ENCODE measurements around the gene IGLL1.
"Not testable (repeated sequence)": the region's sequence is repeated elsewhere in the genome, so short reads cannot be mapped to it uniquely, and the experiment has no call there.

The IGLL1 gene

GRCh38 chr22:23579870-23580575 lies at the start of gene IGLL1:
TSS of gene IGLL1 (minus strand) at chr22:23580290. CDS start at chr22:23580190, 100 bp downstream.
- DNase-seq (ENCODE audit: low read depth, low spot score) = no peak
- POLR2A ChIA-PET = no interaction called here
- TF ChIP-seq CTCF (IDR thresholded peaks at IDR 0.05; ENCODE audit: insufficient read depth, low read length, missing control alignments) = no peak
- CTCF ChIA-PET = interaction anchor here (1.9 to 3.7 kb wide), 2 partner anchors 11 kb away, joined by 8 to 17 read pairs; no protein-coding TSS in a partner anchor
- no peak within 1 kb of the TSS for H3K4me3 ChIP-seq (ENCODE audit: low read depth, low read length)

GRCh38 chr22:23628056-23628743 lies 48.1 kb upstream of the IGLL1 start:
- POLR2A ChIA-PET; DNase-seq (ENCODE audit: low read depth, low spot score); H3K4me3 ChIP-seq (ENCODE audit: low read depth, low read length): not testable (repeated sequence)
- CTCF ChIA-PET = interaction anchor here (1.1 to 2.2 kb wide), 2 partner anchors 37 to 221 kb away, joined by 3 to 8 read pairs; no protein-coding TSS in a partner anchor

- POLR2A ChIA-PET; H3K4me3 ChIP-seq (ENCODE audit: low read depth, low read length): not testable (repeated sequence)
- CTCF ChIA-PET = interaction anchor here (0.9 to 2.2 kb wide), 3 partner anchors 37 to 225 kb away, joined by 3 to 8 read pairs (median 4); no protein-coding TSS in a partner anchor
- DNase-seq (ENCODE audit: low read depth, low spot score) = peak; percentile 2
- TF ChIP-seq CTCF (IDR thresholded peaks at IDR 0.05; ENCODE audit: insufficient read depth, low read length, missing control alignments) = peak; percentile 34
These were observed 47.4 kb upstream of the IGLL1 start for GRCh38 chr22:23627401-23628055.

- ChIA-PET CTCF (interaction anchor here (0.9 kb wide), 1 partner anchor 226 kb away, joined by 4 read pairs; no protein-coding TSS in a partner anchor), POLR2A (no interaction called here)
- no peak for TF ChIP-seq CTCF (IDR thresholded peaks at IDR 0.05; ENCODE audit: insufficient read depth, low read length, missing control alignments)
- no peak overlapping the region for H3K4me3 ChIP-seq (ENCODE audit: low read depth, low read length)
- DNase-seq (ENCODE audit: low read depth, low spot score) = no peak
These were observed 46.3 kb upstream of the IGLL1 start for GRCh38 chr22:23626286-23626975.

GRCh38 chr22:23622634-23623033 lies 42.5 kb upstream of the IGLL1 start:
- no peak overlapping the region for H3K4me3 ChIP-seq (ENCODE audit: low read depth, low read length)
- no peak for TF ChIP-seq CTCF (IDR thresholded peaks at IDR 0.05; ENCODE audit: insufficient read depth, low read length, missing control alignments)
- POLR2A ChIA-PET = no interaction called here
- DNase-seq (ENCODE audit: low read depth, low spot score) = no peak
- CTCF ChIA-PET = no interaction called here

- CTCF ChIA-PET; H3K4me3 ChIP-seq (ENCODE audit: low read depth, low read length); DNase-seq (ENCODE audit: low read depth, low spot score); POLR2A ChIA-PET: not testable (repeated sequence)
These were observed 41.8 kb upstream of the IGLL1 start for GRCh38 chr22:23621916-23622315.
